ENCODE results near the gene FAM78A. TPM values are rescaled to one million over a fixed set of nuclear protein-coding genes. Genes with fewer than 3 reads are reported as not detected.

FAM78A gene
- total RNA-seq, 1 donor from 2014 or later: 0.73 TPM

GRCh38 chr9:131318231-131319085 is 42.1 kb upstream of the FAM78A start:
- Histone ChIP-seq H3K27ac (ENCODE audit: low read depth, low read length) (no peak overlapping the region), H4K20me1 (ENCODE audit: insufficient read depth, low read length) (no peaks in the 10 kb centered on the region), H3K36me3 (ENCODE audit: insufficient read depth, low read length) (no peaks in the 10 kb centered on the region), H3K9me3 (ENCODE audit: insufficient read depth, low read depth, low read length) (no peaks in the 10 kb centered on the region), H3K4me1 (ENCODE audit: insufficient read depth, low read length) (no peaks in the 10 kb centered on the region), H3K9ac (ENCODE audit: low read length) (no peak overlapping the region), H3K4me3 (ENCODE audit: insufficient read depth, low read depth, low read length) (no peak overlapping the region), H3K4me2 (ENCODE audit: low read length) (no peak overlapping the region), H3K27me3 (ENCODE audit: insufficient read depth, low read length) (peaks cover 10% of the 10 kb centered on the region), H2AFZ (ENCODE audit: low read depth, low read length) (no peak overlapping the region), H3K79me2 (ENCODE audit: insufficient read depth, low read length) (no peaks in the 10 kb centered on the region)
- TF ChIP-seq, protein P1, sequence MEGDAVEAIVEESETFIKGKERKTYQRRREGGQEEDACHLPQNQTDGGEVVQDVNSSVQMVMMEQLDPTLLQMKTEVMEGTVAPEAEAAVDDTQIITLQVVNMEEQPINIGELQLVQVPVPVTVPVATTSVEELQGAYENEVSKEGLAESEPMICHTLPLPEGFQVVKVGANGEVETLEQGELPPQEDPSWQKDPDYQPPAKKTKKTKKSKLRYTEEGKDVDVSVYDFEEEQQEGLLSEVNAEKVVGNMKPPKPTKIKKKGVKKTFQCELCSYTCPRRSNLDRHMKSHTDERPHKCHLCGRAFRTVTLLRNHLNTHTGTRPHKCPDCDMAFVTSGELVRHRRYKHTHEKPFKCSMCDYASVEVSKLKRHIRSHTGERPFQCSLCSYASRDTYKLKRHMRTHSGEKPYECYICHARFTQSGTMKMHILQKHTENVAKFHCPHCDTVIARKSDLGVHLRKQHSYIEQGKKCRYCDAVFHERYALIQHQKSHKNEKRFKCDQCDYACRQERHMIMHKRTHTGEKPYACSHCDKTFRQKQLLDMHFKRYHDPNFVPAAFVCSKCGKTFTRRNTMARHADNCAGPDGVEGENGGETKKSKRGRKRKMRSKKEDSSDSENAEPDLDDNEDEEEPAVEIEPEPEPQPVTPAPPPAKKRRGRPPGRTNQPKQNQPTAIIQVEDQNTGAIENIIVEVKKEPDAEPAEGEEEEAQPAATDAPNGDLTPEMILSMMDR (IDR thresholded peaks at IDR 0.05; ENCODE audit: insufficient read depth, low read depth, low read length): no peak
- TF ChIP-seq EZH2 (IDR thresholded peaks at IDR 0.05; ENCODE audit: insufficient read depth, low read length): no peak
- Mint-ChIP-seq H3K36me3 (ENCODE audit: low read depth, unreplicated experiment) (no peaks in the 10 kb centered on the region), H3K27me3 (ENCODE audit: low read depth, unreplicated experiment) (peaks cover 22% of the 10 kb centered on the region), H3K27ac (ENCODE audit: unreplicated experiment) (no peak overlapping the region), H3K4me3 (ENCODE audit: unreplicated experiment) (no peak overlapping the region), H3K4me1 (ENCODE audit: low read depth, unreplicated experiment) (no peaks in the 10 kb centered on the region), H3K9me3 (ENCODE audit: unreplicated experiment) (no peaks in the 10 kb centered on the region)
- FAIRE-seq (no peak), DNase-seq (ENCODE audit: low read depth) (no peak)

GRCh38 chr9:131312822-131313770 is 36.8 kb upstream of the FAM78A start:
- no peak overlapping the region for H3K4me2 ChIP-seq (ENCODE audit: low read length)
- Mint-ChIP-seq H3K27me3 (ENCODE audit: low read depth, unreplicated experiment) (peaks cover 29% of the 10 kb centered on the region), H3K4me1 (ENCODE audit: low read depth, unreplicated experiment) (no peaks in the 10 kb centered on the region), H3K9me3 (ENCODE audit: unreplicated experiment) (no peaks in the 10 kb centered on the region), H3K36me3 (ENCODE audit: low read depth, unreplicated experiment) (no peaks in the 10 kb centered on the region), H3K27ac (ENCODE audit: unreplicated experiment) (no peak overlapping the region), H3K4me3 (ENCODE audit: unreplicated experiment) (no peak overlapping the region)
- no peaks in the 10 kb centered on the region for H3K4me1 ChIP-seq (ENCODE audit: insufficient read depth, low read length)
- no peaks in the 10 kb centered on the region for H3K9me3 ChIP-seq (ENCODE audit: insufficient read depth, low read depth, low read length)
- H4K20me1 ChIP-seq (ENCODE audit: insufficient read depth, low read length): no peaks in the 10 kb centered on the region
- TF ChIP-seq EZH2 (IDR thresholded peaks at IDR 0.05; ENCODE audit: insufficient read depth, low read length): no peak
- TF ChIP-seq, protein P1 (IDR thresholded peaks at IDR 0.05; ENCODE audit: insufficient read depth, low read depth, low read length): no peak
- no peak overlapping the region for H2AFZ ChIP-seq (ENCODE audit: low read depth, low read length)
- no peak for DNase-seq (ENCODE audit: low read depth)
- no peak for FAIRE-seq
- H3K27ac ChIP-seq (ENCODE audit: low read depth, low read length): no peak overlapping the region
- H3K79me2 ChIP-seq (ENCODE audit: insufficient read depth, low read length): no peaks in the 10 kb centered on the region
- no peaks in the 10 kb centered on the region for H3K36me3 ChIP-seq (ENCODE audit: insufficient read depth, low read length)
- peaks cover 8% of the 10 kb centered on the region for H3K27me3 ChIP-seq (ENCODE audit: insufficient read depth, low read length)
- no peak overlapping the region for H3K9ac ChIP-seq (ENCODE audit: low read length)
- H3K4me3 ChIP-seq (ENCODE audit: insufficient read depth, low read depth, low read length): no peak overlapping the region

Measured in astrocyte (in vitro differentiated cells and primary cell).